ENCODE data around the gene PROS1. TPM values are rescaled to one million over a fixed set of nuclear protein-coding genes. Genes with fewer than 3 reads are reported as not detected.

Gene PROS1
- total and polyA plus RNA-seq, 2 donors (not counting 3 experiments of a cell fraction or from before 2014, with no cell fraction given): 2.6 to 5.2 TPM

Small RNA genes lying within 50 kb of the gene (small RNA-seq; reads per million reads assigned to genes)
- gene RF00019 (ENCODE audit: insufficient read depth, insufficient read length, low read depth, low replicate concordance) (not detected), gene RNU6-488P (ENCODE audit: insufficient read depth, insufficient read length, low read depth, low replicate concordance) (not detected), gene RNU6-511P (ENCODE audit: insufficient read depth, insufficient read length, low read depth, low replicate concordance) (not detected)

Other genes starting within 250 kb of the PROS1 start
- gene ARL13B, start 6.3 kb upstream of the PROS1 start, total RNA-seq: 8.6 and 12.7 TPM in 2 replicates
- gene ARL13B, start 6.3 kb upstream of the PROS1 start, polyA plus RNA-seq: 2.5 and 3.8 TPM in 2 replicates
- not detected in 2 replicates for gene STX19, start 54.7 kb upstream of the PROS1 start, total RNA-seq
- not detected in 2 replicates for gene STX19, start 54.7 kb upstream of the PROS1 start, polyA plus RNA-seq
- gene DHFR2, start 89.0 kb upstream of the PROS1 start, total RNA-seq: 2.1 and 2.2 TPM in 2 replicates
- gene DHFR2, start 89.0 kb upstream of the PROS1 start, polyA plus RNA-seq: 0.48 and 0.65 TPM in 2 replicates
- gene NSUN3, start 89.2 kb upstream of the PROS1 start, total RNA-seq: 10.7 and 11.6 TPM in 2 replicates
- gene NSUN3, start 89.2 kb upstream of the PROS1 start, polyA plus RNA-seq: 3.4 and 3.8 TPM in 2 replicates